C4-2B (cell line): ENCODE data around the gene NELFB.

Source experiments
- ZFX ChIP-seq: fragments of 450-650 bp; IDR thresholded peaks from 2 replicates; pipeline ENCODE4 v1.6.1; 2017
- TF ChIP-seq, protein P1 (sequence below): fragments of 450-650 bp; conservative IDR thresholded peaks from 2 replicates; pipeline ENCODE4 v1.5.1; 2017; ENCODE audit warnings: mild to moderate bottlenecking

DNA sequence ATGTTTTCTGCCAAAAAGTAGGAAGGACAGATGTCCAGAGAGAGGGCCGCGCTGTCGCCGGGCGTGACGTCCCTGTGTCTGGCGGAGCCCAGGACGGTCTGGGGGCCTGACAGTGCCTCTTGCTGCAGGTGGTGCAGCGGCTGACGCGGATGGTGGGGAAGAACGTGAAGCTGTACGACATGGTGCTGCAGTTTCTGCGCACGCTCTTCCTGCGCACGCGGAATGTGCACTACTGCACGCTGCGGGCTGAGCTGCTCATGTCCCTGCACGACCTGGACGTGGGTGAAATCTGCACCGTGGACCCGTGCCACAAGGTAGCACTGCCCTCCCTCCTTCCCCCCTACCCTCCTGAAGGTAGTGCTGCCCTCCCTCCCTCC lies 7.8 kb downstream of the NELFB start:
- TF ChIP-seq, protein P1, sequence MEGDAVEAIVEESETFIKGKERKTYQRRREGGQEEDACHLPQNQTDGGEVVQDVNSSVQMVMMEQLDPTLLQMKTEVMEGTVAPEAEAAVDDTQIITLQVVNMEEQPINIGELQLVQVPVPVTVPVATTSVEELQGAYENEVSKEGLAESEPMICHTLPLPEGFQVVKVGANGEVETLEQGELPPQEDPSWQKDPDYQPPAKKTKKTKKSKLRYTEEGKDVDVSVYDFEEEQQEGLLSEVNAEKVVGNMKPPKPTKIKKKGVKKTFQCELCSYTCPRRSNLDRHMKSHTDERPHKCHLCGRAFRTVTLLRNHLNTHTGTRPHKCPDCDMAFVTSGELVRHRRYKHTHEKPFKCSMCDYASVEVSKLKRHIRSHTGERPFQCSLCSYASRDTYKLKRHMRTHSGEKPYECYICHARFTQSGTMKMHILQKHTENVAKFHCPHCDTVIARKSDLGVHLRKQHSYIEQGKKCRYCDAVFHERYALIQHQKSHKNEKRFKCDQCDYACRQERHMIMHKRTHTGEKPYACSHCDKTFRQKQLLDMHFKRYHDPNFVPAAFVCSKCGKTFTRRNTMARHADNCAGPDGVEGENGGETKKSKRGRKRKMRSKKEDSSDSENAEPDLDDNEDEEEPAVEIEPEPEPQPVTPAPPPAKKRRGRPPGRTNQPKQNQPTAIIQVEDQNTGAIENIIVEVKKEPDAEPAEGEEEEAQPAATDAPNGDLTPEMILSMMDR: no peak
- no peak for TF ChIP-seq ZFX
